ENCODE data around the gene KDM2A. TPM values are rescaled to one million over a fixed set of nuclear protein-coding genes. Genes with fewer than 3 reads are reported as not detected.
"Not testable (repeated sequence)": the region's sequence is repeated elsewhere in the genome, so short reads cannot be mapped to it uniquely, and the experiment has no call there.

Gene KDM2A
- total RNA-seq, 1 donor from 2014 or later, result 33.0 TPM

- DNase-seq (ENCODE audit: low read depth, low spot score), result no peak
Measured at GRCh38 chr11:67256477-67257135, 137.5 kb downstream of the KDM2A start.

- no peak for DNase-seq (ENCODE audit: low read depth, low spot score)
Measured at GRCh38 chr11:67260406-67260805, 141.3 kb downstream of the KDM2A start.

GRCh38 chr11:67260885-67261639 lies 142.0 kb downstream of the KDM2A start:
- DNase-seq (ENCODE audit: low read depth, low spot score), result not testable (repeated sequence)

DNA sequence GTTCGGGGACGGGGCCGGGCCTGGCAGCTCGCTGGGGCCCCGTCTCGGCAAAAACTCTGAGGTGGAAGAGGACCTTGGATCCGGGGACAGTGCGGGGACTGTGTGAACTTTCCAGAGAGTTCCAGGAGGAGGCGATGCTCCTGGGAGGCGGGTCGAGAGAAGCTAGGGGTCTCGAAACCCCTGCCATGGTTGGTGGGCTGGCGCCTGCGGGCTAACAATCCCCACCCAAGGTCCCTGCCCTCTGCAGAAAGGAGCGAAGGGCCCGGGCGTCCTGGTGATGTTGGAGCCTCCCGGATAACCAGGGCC lies 142.5 kb downstream of the KDM2A start:
- DNase-seq (ENCODE audit: low read depth, low spot score), result no peak

GRCh38 chr11:67261946-67262681 lies 143.1 kb downstream of the KDM2A start:
- DNase-seq (ENCODE audit: low read depth, low spot score), result no peak

DNA sequence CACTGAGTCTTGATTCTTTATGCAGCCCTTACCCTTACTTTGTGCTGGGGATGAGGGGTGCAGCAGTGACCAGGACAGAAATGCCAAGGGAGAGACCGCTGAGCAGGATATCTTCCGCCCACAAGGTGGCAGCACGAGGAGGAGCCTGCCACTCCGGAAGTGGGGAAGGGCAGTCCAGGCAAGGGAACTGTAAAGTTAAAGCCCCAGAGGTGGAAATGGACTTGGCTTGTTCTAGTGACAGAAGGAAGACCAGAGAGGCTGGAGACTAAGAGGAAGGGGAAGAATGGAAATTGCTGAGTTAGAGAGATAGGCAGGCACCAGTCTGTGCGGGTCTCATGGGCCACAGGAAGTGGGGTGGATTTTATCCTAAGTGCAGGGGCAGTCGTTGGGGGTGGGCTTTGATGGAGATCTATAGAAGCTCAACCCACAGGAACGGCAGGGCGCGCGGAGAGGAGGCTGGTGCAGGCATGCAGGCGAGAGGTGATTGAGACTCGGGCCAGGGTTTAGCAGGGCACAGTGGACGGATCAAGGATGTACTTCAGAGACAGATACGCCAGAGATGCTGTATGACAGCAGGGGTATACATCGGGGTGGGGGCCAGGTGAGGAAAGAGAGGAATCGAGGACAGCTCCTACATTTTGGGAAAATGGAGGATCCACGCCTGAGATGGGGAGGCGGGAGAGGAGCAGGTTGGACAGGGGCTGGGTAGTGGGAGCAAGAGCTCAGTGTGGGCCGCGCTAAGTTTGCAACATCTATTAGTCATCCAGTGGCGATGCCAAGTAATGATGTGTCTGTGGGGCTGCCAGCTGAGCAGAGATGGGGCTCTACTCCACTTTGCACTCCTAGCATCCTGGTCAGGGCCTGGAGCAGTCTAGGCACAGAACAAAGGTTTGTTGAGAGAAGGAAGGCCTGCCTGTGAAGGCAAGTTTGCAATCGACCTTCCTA lies 143.9 kb downstream of the KDM2A start:
- DNase-seq (ENCODE audit: low read depth, low spot score), result peak; percentile 36

- DNase-seq (ENCODE audit: low read depth, low spot score), result no peak
Measured at GRCh38 chr11:67264260-67264659, 145.2 kb downstream of the KDM2A start.

GRCh38 chr11:67264877-67265632 lies 146.0 kb downstream of the KDM2A start:
- DNase-seq (ENCODE audit: low read depth, low spot score), result no peak

GRCh38 chr11:67265633-67266448 lies 146.8 kb downstream of the KDM2A start:
- no peak for DNase-seq (ENCODE audit: low read depth, low spot score)

DNA sequence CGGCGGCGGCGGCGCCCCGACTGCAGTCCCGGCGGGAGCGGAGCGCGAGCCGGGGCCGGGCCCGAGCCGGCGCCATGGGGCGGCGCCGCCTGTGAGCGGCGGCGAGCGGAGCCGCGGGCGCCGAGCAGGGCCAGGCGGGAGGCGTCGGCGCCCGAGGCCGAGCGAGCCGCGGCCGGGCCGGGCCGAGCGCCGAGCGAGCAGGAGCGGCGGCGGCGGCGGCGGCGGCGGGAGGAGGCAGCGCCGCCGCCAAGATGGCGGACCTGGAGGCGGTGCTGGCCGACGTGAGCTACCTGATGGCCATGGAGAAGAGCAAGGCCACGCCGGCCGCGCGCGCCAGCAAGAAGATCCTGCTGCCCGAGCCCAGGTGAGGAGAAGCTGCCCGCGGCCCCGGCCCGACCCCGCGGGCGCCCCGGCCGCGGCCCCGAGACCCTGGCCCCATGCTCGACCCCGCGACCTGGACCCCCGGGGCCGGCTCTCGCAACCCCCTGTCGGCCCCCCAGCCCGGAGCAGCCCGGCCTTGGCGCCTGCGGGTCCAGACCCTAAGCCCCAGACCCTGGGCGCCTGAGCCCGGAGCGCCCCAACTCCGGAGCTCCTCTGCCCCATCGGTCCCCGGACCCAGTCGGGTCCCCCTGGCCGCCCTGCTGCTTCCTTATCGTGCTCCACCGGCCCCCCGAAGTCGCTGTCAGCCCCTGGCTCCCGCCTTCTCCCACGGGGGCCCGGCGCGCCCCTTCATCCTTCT lies 147.6 kb downstream of the KDM2A start, which contains the start of gene GRK2:
GRK2 (plus strand) TSS at position 25 of the 739 bp plus-strand sequence; CDS start at position 252, 227 bp downstream.
- DNase-seq (ENCODE audit: low read depth, low spot score), result no peak

GRCh38 chr11:67267188-67268080 lies 148.4 kb downstream of the KDM2A start:
- DNase-seq (ENCODE audit: low read depth, low spot score), result no peak

GRCh38 chr11:67268081-67268961 lies 149.3 kb downstream of the KDM2A start:
- no peak for DNase-seq (ENCODE audit: low read depth, low spot score)

DNA sequence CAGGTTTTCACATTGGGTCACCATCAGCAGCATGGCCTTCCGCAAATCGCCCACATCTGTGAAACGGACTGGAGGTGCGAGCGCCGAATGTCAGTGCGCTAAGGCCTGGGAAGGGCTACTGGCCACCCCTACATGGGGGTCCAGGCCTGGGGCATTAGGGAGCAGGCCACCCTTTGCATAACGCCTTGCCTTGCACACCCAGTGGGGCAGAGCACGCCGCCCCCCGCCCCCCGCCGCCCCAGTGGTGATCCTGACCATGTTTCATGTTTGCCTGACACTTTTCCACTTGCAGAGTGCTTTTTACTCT lies 149.9 kb downstream of the KDM2A start:
- DNase-seq (ENCODE audit: low read depth, low spot score), result no peak

DNA sequence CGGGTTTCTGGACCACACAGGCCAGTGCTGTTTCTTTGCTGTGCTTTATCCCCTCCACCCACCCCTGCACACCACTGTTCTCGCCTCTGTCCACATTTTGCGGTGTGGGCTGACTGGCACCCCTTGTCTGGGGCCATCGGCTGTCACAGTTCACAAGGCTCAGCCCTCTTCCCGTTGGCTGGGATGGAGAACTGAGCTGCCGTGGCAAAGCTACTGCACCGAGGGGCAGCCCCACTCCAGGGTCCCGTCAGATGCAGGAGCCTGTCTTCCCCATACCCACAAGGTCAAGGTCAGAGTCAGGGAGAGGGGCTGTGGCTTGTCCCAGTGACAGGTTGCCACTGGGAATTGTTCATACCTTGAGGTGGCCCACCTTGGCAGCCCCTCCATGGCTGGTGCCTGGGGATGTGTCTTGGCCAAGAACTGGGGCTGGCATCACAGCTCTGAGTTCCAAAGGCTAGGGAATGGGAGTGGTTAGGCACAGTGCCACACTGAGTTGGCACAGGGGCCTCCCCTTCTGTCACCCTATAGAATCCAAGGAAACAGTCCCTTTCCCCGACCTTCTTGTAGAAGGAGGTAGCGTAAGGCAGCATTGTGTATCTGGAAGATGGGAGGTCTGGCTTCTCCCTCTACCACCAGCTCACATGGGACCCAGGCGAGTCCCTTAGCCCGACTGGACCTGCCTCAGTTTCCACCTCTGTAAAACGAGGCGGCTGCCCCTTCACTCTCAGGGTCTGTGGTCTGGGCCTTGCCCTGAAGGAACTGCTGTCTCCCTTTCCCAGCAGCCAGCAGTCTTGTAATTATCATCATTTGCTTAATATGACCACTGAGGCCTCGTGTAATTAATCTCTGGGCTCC lies 150.6 kb downstream of the KDM2A start:
- DNase-seq (ENCODE audit: low read depth, low spot score), result no peak

DNA sequence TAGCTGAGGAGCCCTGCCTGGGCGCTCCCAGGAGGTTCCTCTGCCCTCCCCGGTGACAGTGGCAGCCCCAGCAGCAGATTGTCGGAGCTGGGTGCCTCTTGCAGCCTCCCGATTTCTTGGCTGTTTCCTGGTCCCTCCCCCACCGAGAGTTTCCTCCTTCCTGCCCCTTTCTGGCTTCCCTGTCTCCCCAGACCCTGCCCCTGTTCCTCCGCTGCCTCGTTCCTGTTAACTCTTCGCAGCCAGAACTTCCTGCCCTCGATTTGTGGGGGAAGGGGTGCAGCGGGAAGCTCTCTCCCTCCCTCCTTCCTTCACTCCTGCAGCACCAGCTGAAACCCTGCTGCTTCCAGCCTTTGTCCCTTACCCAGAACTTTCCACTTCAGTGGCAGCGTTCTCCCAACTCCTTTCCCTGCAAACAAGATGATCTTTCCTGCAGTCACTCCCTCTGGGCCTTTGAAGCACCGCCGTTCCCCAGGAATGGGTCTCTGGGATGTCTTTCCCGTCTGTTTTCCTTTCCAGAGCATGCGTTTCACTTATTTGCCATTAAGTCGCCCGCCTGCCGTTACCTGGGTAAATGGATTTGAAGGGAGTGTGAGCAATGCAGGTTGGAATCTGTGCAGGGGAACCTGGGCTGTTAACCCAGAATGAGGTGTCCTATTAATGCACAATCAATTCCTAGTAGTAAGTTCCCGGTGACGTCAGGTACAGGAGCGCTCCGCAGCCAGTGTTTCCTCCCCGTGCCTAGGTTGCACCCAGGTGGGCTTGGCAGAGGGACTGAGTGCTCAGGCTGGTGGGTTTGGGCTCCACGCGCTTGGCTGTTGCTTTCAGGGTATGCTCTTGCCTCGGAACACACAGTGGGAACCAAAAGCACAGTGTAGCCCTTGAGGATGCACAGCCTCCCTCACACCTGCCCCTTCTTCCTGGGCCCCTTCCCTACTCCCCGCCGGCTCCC lies 151.5 kb downstream of the KDM2A start:
- no peak for DNase-seq (ENCODE audit: low read depth, low spot score)
